K562 (cell line): Measurements from ENCODE around the gene GARNL3. TPM values are rescaled to one million over a fixed set of nuclear protein-coding genes. Genes with fewer than 3 reads are reported as not detected.
A peak's percentile ranks its signal among the peaks of the same experiment; 100 is the strongest.

Source experiments
- CCNT2 ChIP-seq: IDR thresholded peaks from 2 replicates; pipeline ENCODE4 v1.6.1; 2011; ENCODE audit warnings: borderline replicate concordance, low read depth, mild to moderate bottlenecking, moderate library complexity, mixed read lengths, low read length; ENCODE audit not compliant: insufficient read length; ENCODE audit errors: extremely low read depth
- CSDE1 ChIP-seq, 2 experiments: fragments of 450-650 bp; IDR thresholded peaks; 2 replicates each; pipeline ENCODE4 v1.6.1; 2016; ENCODE audit warnings: mild to moderate bottlenecking in 1 of 2
- DDX20 ChIP-seq: fragments of 450-650 bp; IDR thresholded peaks from 2 replicates; pipeline ENCODE4 v1.6.1; 2016; ENCODE audit warnings: missing genetic modification characterization, low read depth, mild to moderate bottlenecking, missing compliant biosample characterization, moderate library complexity
- DPF2 ChIP-seq: fragments of 450-650 bp; IDR thresholded peaks from 2 replicates; pipeline ENCODE4 v1.6.1; 2016
- ETV1 ChIP-seq: fragments of 450-650 bp; conservative IDR thresholded peaks from 2 replicates; pipeline ENCODE4 v1.6.1; 2016; ENCODE audit warnings: missing genetic modification characterization, control low read depth, low read depth, missing compliant biosample characterization
- KLF6 ChIP-seq: fragments of 250-450 bp; sonication (Bioruptor Pico); IDR thresholded peaks from 2 replicates; pipeline ENCODE4 v1.4.0; 2020; ENCODE audit warnings: mild to moderate bottlenecking, moderate library complexity, borderline replicate concordance
- NFE2L1 ChIP-seq: fragments of 450-650 bp; IDR thresholded peaks from 2 replicates; pipeline ENCODE4 v1.6.1; 2016; ENCODE audit warnings: missing genetic modification characterization, low read depth, mild to moderate bottlenecking, missing compliant biosample characterization, moderate library complexity, borderline replicate concordance
- PRPF4 ChIP-seq: fragments of 200-400 bp; formaldehyde crosslinking; IDR thresholded peaks from one replicate; pipeline ENCODE4 v1.6.1; 2017; ENCODE audit warnings: low read length, low read depth, mild to moderate bottlenecking; ENCODE audit not compliant: insufficient read depth, poor library complexity, severe bottlenecking
- SAFB ChIP-seq: fragments of 200-400 bp; formaldehyde crosslinking; IDR thresholded peaks from 2 replicates; pipeline ENCODE4 v1.6.1; 2017; ENCODE audit warnings: low read depth, low read length, borderline replicate concordance
- SRSF7 ChIP-seq: fragments of 200-400 bp; formaldehyde crosslinking; optimal IDR thresholded peaks from 2 replicates; pipeline ENCODE3; 2017; ENCODE audit warnings: mild to moderate bottlenecking, low read depth, low read length
- ZNF121 ChIP-seq: sonication (generic); formaldehyde crosslinking; conservative IDR thresholded peaks from 2 replicates; pipeline ENCODE4 v1.8.0; 2022; ENCODE audit warnings: missing genetic modification reagents
- ZNF316 ChIP-seq: fragments of 450-650 bp; IDR thresholded peaks from 2 replicates; pipeline ENCODE4 v1.6.1; 2016
- polyA plus RNA-seq, 8 experiments: library from polyadenylated mRNA; depleted of rRNA in 4 of 8; stranded (reverse) in 5 of 8; unstranded in 3 of 8; fragments of >200 nt; fragmentation: Nextera tagmentation in 2 of 8; fragmentation: Illumina TruSeq in 1 of 8; extraction: Ambion mirVana in 2 of 8; extraction: Trizol in 1 of 8; gene quantifications; 2 replicates each; pipeline versions ENCODE4 v1.2.1 to v1.2.3, GENCODE V29; 2011 to 2014; ENCODE audit warnings: inconsistent platforms in 1 of 8, missing spikeins in 1 of 8
- total RNA-seq, 7 experiments: library from RNA; depleted of rRNA in 6 of 7; stranded (reverse); fragments of >200 nt in 6 of 7; fragmentation: Illumina TruSeq in 2 of 7; extraction: Trizol in 2 of 7; gene quantifications; 2 replicates each; pipeline versions ENCODE4 v1.2.1 to v1.2.3, GENCODE V29; 2011 to 2021; ENCODE audit warnings: low replicate concordance in 1 of 7
- TF ChIP-seq, protein P1 (sequence below): sonication (generic); formaldehyde crosslinking; IDR thresholded peaks from 2 replicates; pipeline ENCODE4 v1.8.0; 2023; ENCODE audit warnings: mild to moderate bottlenecking, missing genetic modification reagents
- TF ChIP-seq, protein P2 (sequence below): sonication (generic); formaldehyde crosslinking; IDR thresholded peaks from 2 replicates; pipeline ENCODE4 v1.8.1; 2023; ENCODE audit warnings: mild to moderate bottlenecking, missing genetic modification reagents
- TF ChIP-seq, protein P3 (sequence below), 2 experiments: fragments of 450-650 bp; formaldehyde crosslinking in 1 of 2; IDR thresholded peaks; 2 replicates each; pipeline versions ENCODE4 v1.4.0 to v1.6.1; 2014 to 2020; ENCODE audit warnings: mild to moderate bottlenecking in 2 of 2, borderline replicate concordance in 1 of 2, low read depth in 1 of 2

GARNL3 gene
- total and polyA plus RNA-seq, 9 of the 15 experiments (the other 6 are each of a cell fraction or from before 2014, with no cell fraction given), result 0.35 to 2.7 (median 1.6) TPM

DNA sequence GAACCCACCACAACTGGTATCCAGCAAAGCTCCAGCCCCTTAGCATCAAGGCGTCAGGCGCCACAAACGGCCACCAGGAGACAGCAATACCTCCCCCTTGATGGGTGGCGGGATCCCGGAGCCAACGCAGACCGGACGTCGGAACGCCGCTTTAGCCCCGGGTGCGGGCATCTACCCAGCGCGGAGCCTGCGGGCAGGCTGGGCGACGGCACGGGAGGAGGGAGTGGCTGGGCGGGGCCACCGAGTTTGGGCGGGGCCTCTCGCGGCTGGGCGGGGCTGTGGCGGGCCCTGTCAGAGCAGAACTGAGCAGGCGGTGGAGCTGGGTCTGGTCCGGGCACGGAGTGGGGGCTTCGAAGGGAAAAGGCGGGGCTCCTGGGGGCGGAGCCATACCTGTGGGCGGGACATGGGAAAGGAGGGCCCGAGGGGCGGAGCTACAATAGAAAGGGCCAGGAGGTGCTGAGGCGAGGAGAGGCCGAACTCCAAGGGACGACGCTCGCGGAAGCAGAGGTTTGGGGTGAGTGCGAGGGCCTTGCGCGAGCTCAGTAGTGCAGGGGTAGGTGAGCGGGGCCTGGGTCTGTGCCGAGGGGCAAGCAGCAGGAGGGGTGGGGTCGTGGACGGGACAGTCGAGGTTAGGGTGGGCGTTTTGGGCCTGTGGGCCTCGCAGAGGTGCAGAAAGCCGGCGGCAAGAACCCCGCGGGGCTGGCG is 40.2 kb upstream of the GARNL3 start (continued):
- TF ChIP-seq PRPF4 (no peak), KLF6 (CRISPR knock-in tag) (no peak), ZNF316 (peak; percentile 35; the same call in 1 of the 2 replicates), SRSF7 (no peak), NFE2L1 (tag) (no peak), CSDE1 (IDR thresholded peaks at IDR 0.05) (no peak), DPF2 (peak; percentile 25; the same call in 1 of the 2 replicates), ETV1 (no peak), SAFB (no peak), DDX20 (tag) (no peak), CCNT2 (peak; percentile 47), ZNF121 (CRISPR knock-in tag) (no peak)
- TF ChIP-seq, protein P1, sequence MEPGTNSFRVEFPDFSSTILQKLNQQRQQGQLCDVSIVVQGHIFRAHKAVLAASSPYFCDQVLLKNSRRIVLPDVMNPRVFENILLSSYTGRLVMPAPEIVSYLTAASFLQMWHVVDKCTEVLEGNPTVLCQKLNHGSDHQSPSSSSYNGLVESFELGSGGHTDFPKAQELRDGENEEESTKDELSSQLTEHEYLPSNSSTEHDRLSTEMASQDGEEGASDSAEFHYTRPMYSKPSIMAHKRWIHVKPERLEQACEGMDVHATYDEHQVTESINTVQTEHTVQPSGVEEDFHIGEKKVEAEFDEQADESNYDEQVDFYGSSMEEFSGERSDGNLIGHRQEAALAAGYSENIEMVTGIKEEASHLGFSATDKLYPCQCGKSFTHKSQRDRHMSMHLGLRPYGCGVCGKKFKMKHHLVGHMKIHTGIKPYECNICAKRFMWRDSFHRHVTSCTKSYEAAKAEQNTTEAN (CRISPR knock-in tag), result no peak
- TF ChIP-seq, protein P2, sequence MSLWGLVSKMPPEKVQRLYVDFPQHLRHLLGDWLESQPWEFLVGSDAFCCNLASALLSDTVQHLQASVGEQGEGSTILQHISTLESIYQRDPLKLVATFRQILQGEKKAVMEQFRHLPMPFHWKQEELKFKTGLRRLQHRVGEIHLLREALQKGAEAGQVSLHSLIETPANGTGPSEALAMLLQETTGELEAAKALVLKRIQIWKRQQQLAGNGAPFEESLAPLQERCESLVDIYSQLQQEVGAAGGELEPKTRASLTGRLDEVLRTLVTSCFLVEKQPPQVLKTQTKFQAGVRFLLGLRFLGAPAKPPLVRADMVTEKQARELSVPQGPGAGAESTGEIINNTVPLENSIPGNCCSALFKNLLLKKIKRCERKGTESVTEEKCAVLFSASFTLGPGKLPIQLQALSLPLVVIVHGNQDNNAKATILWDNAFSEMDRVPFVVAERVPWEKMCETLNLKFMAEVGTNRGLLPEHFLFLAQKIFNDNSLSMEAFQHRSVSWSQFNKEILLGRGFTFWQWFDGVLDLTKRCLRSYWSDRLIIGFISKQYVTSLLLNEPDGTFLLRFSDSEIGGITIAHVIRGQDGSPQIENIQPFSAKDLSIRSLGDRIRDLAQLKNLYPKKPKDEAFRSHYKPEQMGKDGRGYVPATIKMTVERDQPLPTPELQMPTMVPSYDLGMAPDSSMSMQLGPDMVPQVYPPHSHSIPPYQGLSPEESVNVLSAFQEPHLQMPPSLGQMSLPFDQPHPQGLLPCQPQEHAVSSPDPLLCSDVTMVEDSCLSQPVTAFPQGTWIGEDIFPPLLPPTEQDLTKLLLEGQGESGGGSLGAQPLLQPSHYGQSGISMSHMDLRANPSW (CRISPR knock-in tag), result no peak
- TF ChIP-seq, protein P3, sequence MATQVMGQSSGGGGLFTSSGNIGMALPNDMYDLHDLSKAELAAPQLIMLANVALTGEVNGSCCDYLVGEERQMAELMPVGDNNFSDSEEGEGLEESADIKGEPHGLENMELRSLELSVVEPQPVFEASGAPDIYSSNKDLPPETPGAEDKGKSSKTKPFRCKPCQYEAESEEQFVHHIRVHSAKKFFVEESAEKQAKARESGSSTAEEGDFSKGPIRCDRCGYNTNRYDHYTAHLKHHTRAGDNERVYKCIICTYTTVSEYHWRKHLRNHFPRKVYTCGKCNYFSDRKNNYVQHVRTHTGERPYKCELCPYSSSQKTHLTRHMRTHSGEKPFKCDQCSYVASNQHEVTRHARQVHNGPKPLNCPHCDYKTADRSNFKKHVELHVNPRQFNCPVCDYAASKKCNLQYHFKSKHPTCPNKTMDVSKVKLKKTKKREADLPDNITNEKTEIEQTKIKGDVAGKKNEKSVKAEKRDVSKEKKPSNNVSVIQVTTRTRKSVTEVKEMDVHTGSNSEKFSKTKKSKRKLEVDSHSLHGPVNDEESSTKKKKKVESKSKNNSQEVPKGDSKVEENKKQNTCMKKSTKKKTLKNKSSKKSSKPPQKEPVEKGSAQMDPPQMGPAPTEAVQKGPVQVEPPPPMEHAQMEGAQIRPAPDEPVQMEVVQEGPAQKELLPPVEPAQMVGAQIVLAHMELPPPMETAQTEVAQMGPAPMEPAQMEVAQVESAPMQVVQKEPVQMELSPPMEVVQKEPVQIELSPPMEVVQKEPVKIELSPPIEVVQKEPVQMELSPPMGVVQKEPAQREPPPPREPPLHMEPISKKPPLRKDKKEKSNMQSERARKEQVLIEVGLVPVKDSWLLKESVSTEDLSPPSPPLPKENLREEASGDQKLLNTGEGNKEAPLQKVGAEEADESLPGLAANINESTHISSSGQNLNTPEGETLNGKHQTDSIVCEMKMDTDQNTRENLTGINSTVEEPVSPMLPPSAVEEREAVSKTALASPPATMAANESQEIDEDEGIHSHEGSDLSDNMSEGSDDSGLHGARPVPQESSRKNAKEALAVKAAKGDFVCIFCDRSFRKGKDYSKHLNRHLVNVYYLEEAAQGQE (IDR thresholded peaks at IDR 0.05; ENCODE audit: borderline replicate concordance), result no peak
- TF ChIP-seq, protein P3 (CRISPR knock-in tag; IDR thresholded peaks at IDR 0.05; ENCODE audit: low read depth), result no peak
